ENCODE data around the gene TBC1D8. TPM values are rescaled to one million over a fixed set of nuclear protein-coding genes. Genes with fewer than 3 reads are reported as not detected.

TBC1D8 gene
- total RNA-seq, 1 experiment from 2014 or later: 5.1 TPM

DNA sequence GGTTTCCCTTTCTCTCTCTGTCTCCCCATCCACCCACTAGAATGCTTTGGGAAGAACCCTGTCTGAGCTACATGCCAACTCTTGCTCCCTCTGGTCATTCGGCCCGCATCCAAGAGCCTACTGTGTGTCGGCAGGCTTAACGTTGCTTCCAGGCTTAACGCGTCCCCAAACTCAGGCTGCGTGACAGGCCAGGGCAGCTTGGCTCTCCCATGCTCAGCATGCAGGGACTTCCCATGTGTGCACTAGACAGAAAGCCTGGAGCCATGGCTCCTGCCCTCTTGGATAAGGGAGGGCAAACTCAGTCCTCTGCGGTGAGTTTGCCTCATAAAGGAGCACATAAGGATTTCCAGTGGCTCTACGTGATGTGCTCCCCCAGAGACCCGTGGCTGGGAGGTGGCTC is 105.9 kb downstream of the TBC1D8 start:
- H3K36me3 ChIP-seq (ENCODE audit: insufficient read depth, low read length, poor library complexity, severe bottlenecking): no peaks in the 10 kb centered on the region
- no peaks in the 10 kb centered on the region for H3K9me3 ChIP-seq (ENCODE audit: low read depth, low read length, poor library complexity, severe bottlenecking)
- no peaks in the 10 kb centered on the region for H3K27me3 ChIP-seq (replicated peaks; ENCODE audit: insufficient read depth, low read depth, low read length, poor library complexity)
- intact Hi-C loops (cut with micrococcal nuclease; ENCODE audit: unreplicated experiment): no loop called here
- TF ChIP-seq, protein P1, sequence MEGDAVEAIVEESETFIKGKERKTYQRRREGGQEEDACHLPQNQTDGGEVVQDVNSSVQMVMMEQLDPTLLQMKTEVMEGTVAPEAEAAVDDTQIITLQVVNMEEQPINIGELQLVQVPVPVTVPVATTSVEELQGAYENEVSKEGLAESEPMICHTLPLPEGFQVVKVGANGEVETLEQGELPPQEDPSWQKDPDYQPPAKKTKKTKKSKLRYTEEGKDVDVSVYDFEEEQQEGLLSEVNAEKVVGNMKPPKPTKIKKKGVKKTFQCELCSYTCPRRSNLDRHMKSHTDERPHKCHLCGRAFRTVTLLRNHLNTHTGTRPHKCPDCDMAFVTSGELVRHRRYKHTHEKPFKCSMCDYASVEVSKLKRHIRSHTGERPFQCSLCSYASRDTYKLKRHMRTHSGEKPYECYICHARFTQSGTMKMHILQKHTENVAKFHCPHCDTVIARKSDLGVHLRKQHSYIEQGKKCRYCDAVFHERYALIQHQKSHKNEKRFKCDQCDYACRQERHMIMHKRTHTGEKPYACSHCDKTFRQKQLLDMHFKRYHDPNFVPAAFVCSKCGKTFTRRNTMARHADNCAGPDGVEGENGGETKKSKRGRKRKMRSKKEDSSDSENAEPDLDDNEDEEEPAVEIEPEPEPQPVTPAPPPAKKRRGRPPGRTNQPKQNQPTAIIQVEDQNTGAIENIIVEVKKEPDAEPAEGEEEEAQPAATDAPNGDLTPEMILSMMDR (conservative IDR thresholded peaks at IDR 0.05; ENCODE audit: low read depth, low read length): no peak
- TF ChIP-seq EZH2 (IDR thresholded peaks at IDR 0.05; ENCODE audit: borderline replicate concordance, low read depth, low read length, poor library complexity, severe bottlenecking): no peak
- POLR2A ChIA-PET (ENCODE audit: low non-redundant PET): interaction anchor here (0.7 kb wide), 1 partner anchor 20 kb away, joined by 3 read pairs; no protein-coding TSS in a partner anchor
- CTCF ChIA-PET: no interaction called here
- no peak overlapping the region for H3K27ac ChIP-seq (ENCODE audit: low read depth, low read length, poor library complexity, severe bottlenecking)
- BruUV-seq (replicated peaks): no TSS peak
- no peaks in the 10 kb centered on the region for H3K4me1 ChIP-seq (ENCODE audit: insufficient read depth, low read length, poor library complexity, severe bottlenecking)
- no peak for DNase-seq (ENCODE audit: low spot score)
- H3K4me3 ChIP-seq (ENCODE audit: low read depth, low read length, poor library complexity, severe bottlenecking): no peak overlapping the region

DNA sequence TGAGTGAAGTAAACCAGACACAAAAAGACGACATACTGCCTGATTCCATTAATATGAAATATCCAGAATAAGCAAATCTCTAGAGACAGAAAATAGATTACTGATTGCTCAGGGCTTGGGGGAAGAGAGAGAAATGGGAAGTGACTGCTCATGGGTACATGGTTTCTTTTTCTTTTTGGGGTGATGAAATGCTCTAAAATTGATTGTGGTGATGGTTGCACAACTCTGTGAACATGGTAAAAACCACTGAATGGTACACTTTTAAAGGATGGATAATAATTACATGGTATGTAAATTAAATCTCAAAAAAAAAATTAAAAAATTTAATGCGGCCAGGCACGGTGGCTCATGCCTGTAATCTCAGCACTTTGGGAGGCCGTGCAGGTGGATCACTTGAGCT is 109.8 kb downstream of the TBC1D8 start:
- H3K27me3 ChIP-seq (replicated peaks; ENCODE audit: insufficient read depth, low read depth, low read length, poor library complexity): no peaks in the 10 kb centered on the region
- intact Hi-C loops (cut with micrococcal nuclease; ENCODE audit: unreplicated experiment): no loop called here
- TF ChIP-seq, protein P1 (conservative IDR thresholded peaks at IDR 0.05; ENCODE audit: low read depth, low read length): no peak
- H3K4me1 ChIP-seq (ENCODE audit: insufficient read depth, low read length, poor library complexity, severe bottlenecking): no peaks in the 10 kb centered on the region
- H3K27ac ChIP-seq (ENCODE audit: low read depth, low read length, poor library complexity, severe bottlenecking): no peak overlapping the region
- CTCF ChIA-PET: no interaction called here
- POLR2A ChIA-PET (ENCODE audit: low non-redundant PET): no interaction called here
- no TSS peak for BruUV-seq (replicated peaks)
- no peaks in the 10 kb centered on the region for H3K36me3 ChIP-seq (ENCODE audit: insufficient read depth, low read length, poor library complexity, severe bottlenecking)
- no peaks in the 10 kb centered on the region for H3K9me3 ChIP-seq (ENCODE audit: low read depth, low read length, poor library complexity, severe bottlenecking)
- H3K4me3 ChIP-seq (ENCODE audit: low read depth, low read length, poor library complexity, severe bottlenecking): no peak overlapping the region
- DNase-seq (ENCODE audit: low spot score): no peak

DNA sequence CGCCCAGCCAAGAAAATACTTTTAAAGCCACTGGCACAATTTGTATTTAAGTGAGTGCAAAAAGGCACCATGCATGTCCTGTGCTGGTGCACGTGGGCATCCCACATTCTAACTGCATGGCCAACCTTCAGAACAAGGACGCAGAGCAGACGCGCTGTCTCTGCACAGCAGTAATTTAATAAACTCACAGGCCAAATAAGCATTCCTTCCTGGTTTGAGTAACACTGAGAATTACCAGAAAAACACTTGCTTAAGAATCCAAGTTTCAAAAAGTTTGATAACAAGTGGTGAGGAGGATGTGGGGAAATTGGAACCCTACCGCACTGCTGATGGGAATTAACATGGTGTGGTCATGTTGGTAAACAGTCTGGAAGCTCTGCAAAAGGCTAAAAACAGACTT is 110.4 kb downstream of the TBC1D8 start:
- Histone ChIP-seq H3K9me3 (ENCODE audit: low read depth, low read length, poor library complexity, severe bottlenecking) (no peaks in the 10 kb centered on the region), H3K27me3 (replicated peaks; ENCODE audit: insufficient read depth, low read depth, low read length, poor library complexity) (no peaks in the 10 kb centered on the region), H3K4me1 (ENCODE audit: insufficient read depth, low read length, poor library complexity, severe bottlenecking) (no peaks in the 10 kb centered on the region), H3K4me3 (ENCODE audit: low read depth, low read length, poor library complexity, severe bottlenecking) (no peak overlapping the region), H3K36me3 (ENCODE audit: insufficient read depth, low read length, poor library complexity, severe bottlenecking) (no peaks in the 10 kb centered on the region), H3K27ac (ENCODE audit: low read depth, low read length, poor library complexity, severe bottlenecking) (no peak overlapping the region)
- no TSS peak for BruUV-seq (replicated peaks)
- TF ChIP-seq, protein P1 (conservative IDR thresholded peaks at IDR 0.05; ENCODE audit: low read depth, low read length): no peak
- TF ChIP-seq EZH2 (IDR thresholded peaks at IDR 0.05; ENCODE audit: borderline replicate concordance, low read depth, low read length, poor library complexity, severe bottlenecking): no peak
- no peak for DNase-seq (ENCODE audit: low spot score)
- CTCF ChIA-PET: no interaction called here
- POLR2A ChIA-PET (ENCODE audit: low non-redundant PET): no interaction called here
- intact Hi-C loops (cut with micrococcal nuclease; ENCODE audit: unreplicated experiment): no loop called here

Data from A673 (cell line).